Esophagus squamous epithelium (tissue), 5 donors: ENCODE results near the gene NUDT21. TPM values are rescaled to one million over a fixed set of nuclear protein-coding genes. Genes with fewer than 3 reads are reported as not detected.

Source experiments
- DNase-seq: peaks from one replicate; lab custom pipeline; 2025; lab: John Stamatoyannopoulos, UW
- H3K27ac ChIP-seq, 4 donors: fragments of 200-600 bp; sonication (generic); one replicate each; pipeline ENCODE4 v1.5.1; 2016 to 2019; ENCODE audit warnings: mild to moderate bottlenecking in 1 of 4
- H3K27me3 ChIP-seq, 4 donors: fragments of 200-600 bp; sonication (generic); 1 replicate in 3 of 4; 2 replicates in 1 of 4; pipeline versions ENCODE4 v1.5.1 to v1.6.0; 2017 to 2021; ENCODE audit warnings: antibody characterized with exemption in 1 of 4
- H3K36me3 ChIP-seq, 3 donors: fragments of 200-600 bp; sonication (generic); one replicate each; pipeline ENCODE4 v1.5.1; 2016 to 2019
- H3K4me1 ChIP-seq, 3 donors: fragments of 200-600 bp; sonication (generic); one replicate each; pipeline ENCODE4 v1.5.1; 2017 to 2019
- H3K4me3 ChIP-seq, 4 donors: fragments of 200-600 bp; sonication (generic); 1 replicate in 3 of 4; 2 replicates in 1 of 4; pipeline ENCODE4 v1.5.1; 2016 to 2019; ENCODE audit warnings: mild to moderate bottlenecking in 2 of 4, moderate library complexity in 1 of 4
- H3K9me3 ChIP-seq, 3 donors: fragments of 200-600 bp; sonication (generic); one replicate each; pipeline ENCODE4 v1.5.1; 2016 to 2019
- CTCF ChIP-seq, 6 experiments: fragments of 450-650 bp in 4 of 6; fragments of 200-600 bp in 2 of 6; sonication (generic) in 2 of 6; IDR thresholded peaks; one replicate each; pipeline ENCODE4 v1.5.1; 2016 to 2019; ENCODE audit warnings: antibody characterized with exemption in 6 of 6, mild to moderate bottlenecking in 4 of 6, moderate library complexity in 4 of 6
- POLR2A ChIP-seq, 4 donors: fragments of 450-650 bp; IDR thresholded peaks; one replicate each; pipeline ENCODE4 v1.6.1; 2017; ENCODE audit warnings: antibody characterized with exemption in 4 of 4, mild to moderate bottlenecking in 4 of 4, moderate library complexity in 3 of 4
- WGBS, 2 donors: methylation state at CpG; one replicate each; pipeline ENCODE4 v1.1.5; 2018; 5-methylcytosine and 5-hydroxymethylcytosine counted together
- intact Hi-C: fragments of 100-400 bp; cut with DNase I; formaldehyde crosslinking; loops from one replicate; pipeline ENCODE4 v1.15.0; 2022
- total RNA-seq, 4 donors: library from RNA; depleted of rRNA; stranded (reverse); fragments of >200 nt; gene quantifications; one replicate each; pipeline ENCODE4 v1.1.0, GENCODE V29; 2016
- donor health status: DM: yes; HTN: yes; CAD: no.

NUDT21 gene
- total RNA-seq, 4 donors from 2014 or later, result 39.4 to 55.5 (median 48.2) TPM

GRCh38 chr16:56411624-56412023, 39.5 kb downstream of the NUDT21 start:
- Histone ChIP-seq H3K4me3 (no peak overlapping the region), H3K27me3 (no peaks in the 10 kb centered on the region), H3K36me3 (peaks cover 0 to 68% (median 0%) of the 10 kb centered on the region in 3 donors), H3K27ac (no peak overlapping the region), H3K9me3 (no peaks in the 10 kb centered on the region), H3K4me1 (peaks cover 0 to 42% (median 0%) of the 10 kb centered on the region in 3 donors)
- intact Hi-C loops, result no loop called here
- TF ChIP-seq CTCF (IDR thresholded peaks at IDR 0.05) (no peak), POLR2A (IDR thresholded peaks at IDR 0.05) (no peak)
- DNase-seq, result no peak
- WGBS, 2 donors, result 91 to 92% methylated on average over 2 of the region's 2 CpGs

- TF ChIP-seq CTCF (IDR thresholded peaks at IDR 0.05), result no peak
- no peak for TF ChIP-seq POLR2A (IDR thresholded peaks at IDR 0.05)
- Histone ChIP-seq H3K36me3 (peaks cover 0 to 68% (median 0%) of the 10 kb centered on the region in 3 donors), H3K27ac (no peak overlapping the region), H3K4me3 (no peak overlapping the region), H3K9me3 (no peaks in the 10 kb centered on the region), H3K4me1 (peaks cover 0 to 39% (median 0%) of the 10 kb centered on the region in 3 donors), H3K27me3 (no peaks in the 10 kb centered on the region)
- 86 to 87% methylated on average over 4 of the region's 5 CpGs for WGBS, 2 donors
- no peak for DNase-seq
- intact Hi-C loops, result no loop called here
Observed at GRCh38 chr16:56411123-56411522, 40.0 kb downstream of the NUDT21 start.

GRCh38 chr16:56409195-56409594, 41.9 kb downstream of the NUDT21 start:
- intact Hi-C loops, result no loop called here
- Histone ChIP-seq H3K9me3 (no peaks in the 10 kb centered on the region), H3K27me3 (no peaks in the 10 kb centered on the region), H3K4me3 (no peak overlapping the region), H3K27ac (peak overlapping the region in 3 of 4 donors; percentile 50 to 62 (median 60)), H3K4me1 (peaks cover 0 to 20% (median 0%) of the 10 kb centered on the region in 3 donors), H3K36me3 (peaks cover 0 to 83% (median 7%) of the 10 kb centered on the region in 3 donors)
- no peak for TF ChIP-seq POLR2A (IDR thresholded peaks at IDR 0.05)
- TF ChIP-seq CTCF (IDR thresholded peaks at IDR 0.05), result no peak
- 32 to 35% methylated on average over 4 of the region's 4 CpGs for WGBS, 2 donors
- no peak for DNase-seq

GRCh38 chr16:56408379-56409098, 42.6 kb downstream of the NUDT21 start:
- DNase-seq, result no peak
- Histone ChIP-seq H3K9me3 (no peaks in the 10 kb centered on the region), H3K27me3 (no peaks in the 10 kb centered on the region), H3K36me3 (peaks cover 0 to 87% (median 8%) of the 10 kb centered on the region in 3 donors), H3K27ac (peak overlapping the region in 3 of 4 donors; percentile 50 to 62 (median 60)), H3K4me1 (peaks cover 0 to 19% (median 0%) of the 10 kb centered on the region in 3 donors), H3K4me3 (no peak overlapping the region)
- 66 to 68% methylated on average over 7 of the region's 7 CpGs for WGBS, 2 donors
- TF ChIP-seq POLR2A (IDR thresholded peaks at IDR 0.05) (no peak), CTCF (IDR thresholded peaks at IDR 0.05) (no peak)
- intact Hi-C loops, result no loop called here

- Histone ChIP-seq H3K27me3 (no peaks in the 10 kb centered on the region), H3K9me3 (no peaks in the 10 kb centered on the region), H3K4me1 (peaks cover 0 to 19% (median 0%) of the 10 kb centered on the region in 3 donors), H3K36me3 (peaks cover 6 to 87% (median 27%) of the 10 kb centered on the region in 3 donors), H3K4me3 (no peak overlapping the region), H3K27ac (no peak overlapping the region)
- intact Hi-C loops, result no loop called here
- no peak for TF ChIP-seq POLR2A (IDR thresholded peaks at IDR 0.05)
- no peak for DNase-seq
- WGBS, 2 donors, result 67 to 80% methylated on average over 4 of the region's 4 CpGs
Observed at GRCh38 chr16:56405977-56406672, 45.0 kb downstream of the NUDT21 start.
